DMS 273 treated with DMSO at 0.1 percent for 48 hours (cell line): ENCODE results near the gene STRIP1.
"Not testable (repeated sequence)": the region's sequence is repeated elsewhere in the genome, so short reads cannot be mapped to it uniquely, and the experiment has no call there.

ENCODE experiments used
- DNase-seq: peaks from one replicate; lab custom pipeline; 2025; lab: John Stamatoyannopoulos, UW

The STRIP1 gene

GRCh38 chr1:110007046-110007830, 27.2 kb upstream of the STRIP1 start:
- peak; percentile 52 for DNase-seq

GRCh38 chr1:110008971-110009565, 25.4 kb upstream of the STRIP1 start:
- DNase-seq, result no peak

GRCh38 chr1:110011527-110012041, 22.8 kb upstream of the STRIP1 start:
- DNase-seq, result no peak

- DNase-seq, result no peak
These were observed 22.2 kb upstream of the STRIP1 start for GRCh38 chr1:110012100-110012780.

GRCh38 chr1:110017792-110018191, 16.6 kb upstream of the STRIP1 start:
- DNase-seq, result no peak

- no peak for DNase-seq
These were observed 16.0 kb upstream of the STRIP1 start for GRCh38 chr1:110018396-110018795.

GRCh38 chr1:110019770-110020169, 14.7 kb upstream of the STRIP1 start:
- no peak for DNase-seq

GRCh38 chr1:110021285-110021684, 13.1 kb upstream of the STRIP1 start:
- DNase-seq, result no peak

GRCh38 chr1:110024613-110025012, 9.8 kb upstream of the STRIP1 start:
- DNase-seq, result no peak

GRCh38 chr1:110030687-110031086, 3.7 kb upstream of the STRIP1 start:
- DNase-seq, result not testable (repeated sequence)

- DNase-seq, result no peak
These were observed 2.1 kb upstream of the STRIP1 start for GRCh38 chr1:110032327-110032726.

GRCh38 chr1:110033421-110033820, 1.0 kb upstream of the STRIP1 start:
- no peak for DNase-seq

- no peak for DNase-seq
These were observed 379 bp upstream of the STRIP1 start for GRCh38 chr1:110034040-110034450.

GRCh38 chr1:110035236-110035752, 870 bp downstream of the STRIP1 start:
- DNase-seq, result no peak

- no peak for DNase-seq
These were observed 3.8 kb downstream of the STRIP1 start for GRCh38 chr1:110038271-110038670.

GRCh38 chr1:110039641-110040040, 5.2 kb downstream of the STRIP1 start:
- no peak for DNase-seq

GRCh38 chr1:110040548-110040947, 6.1 kb downstream of the STRIP1 start:
- DNase-seq, result no peak

- DNase-seq, result no peak
These were observed 8.6 kb downstream of the STRIP1 start for GRCh38 chr1:110043016-110043415.

- DNase-seq, result no peak
These were observed 13.0 kb downstream of the STRIP1 start for GRCh38 chr1:110047463-110047862.

- no peak for DNase-seq
These were observed 13.8 kb downstream of the STRIP1 start for GRCh38 chr1:110048240-110048639.

GRCh38 chr1:110048923-110049601, 14.6 kb downstream of the STRIP1 start:
- DNase-seq, result no peak
